GM21447 (cell line): ENCODE results near the gene AGAP1.

Experiments used
- ATAC-seq: cut with Tn5 transposase; IDR thresholded peaks from one replicate; pipeline ENCODE4 v1.9.1; 2021; ENCODE audit not compliant: unreplicated experiment

The AGAP1 gene

GRCh38 chr2:235703711-235704295 lies 210.0 kb downstream of the AGAP1 start:
- no peak for ATAC-seq

- no peak for ATAC-seq
Observed at GRCh38 chr2:235705296-235705695, 211.5 kb downstream of the AGAP1 start.

- no peak for ATAC-seq
Observed at GRCh38 chr2:235706506-235706905, 212.7 kb downstream of the AGAP1 start.

GRCh38 chr2:235707411-235708096 lies 213.7 kb downstream of the AGAP1 start:
- no peak for ATAC-seq

- ATAC-seq: no peak
Observed at GRCh38 chr2:235709124-235709813, 215.4 kb downstream of the AGAP1 start.

GRCh38 chr2:235709969-235710879 lies 216.4 kb downstream of the AGAP1 start:
- no peak for ATAC-seq

- ATAC-seq: no peak
Observed at GRCh38 chr2:235710933-235711332, 217.1 kb downstream of the AGAP1 start.

GRCh38 chr2:235711527-235711926 lies 217.7 kb downstream of the AGAP1 start:
- ATAC-seq: no peak

- ATAC-seq: no peak
Observed at GRCh38 chr2:235712176-235712575, 218.3 kb downstream of the AGAP1 start.

- no peak for ATAC-seq
Observed at GRCh38 chr2:235713189-235713588, 219.3 kb downstream of the AGAP1 start.

GRCh38 chr2:235715601-235716000 lies 221.8 kb downstream of the AGAP1 start:
- ATAC-seq: no peak

- no peak for ATAC-seq
Observed at GRCh38 chr2:235716875-235717496, 223.1 kb downstream of the AGAP1 start.

GRCh38 chr2:235719146-235719942 lies 225.5 kb downstream of the AGAP1 start:
- no peak for ATAC-seq

- no peak for ATAC-seq
Observed at GRCh38 chr2:235721625-235722024, 227.8 kb downstream of the AGAP1 start.

GRCh38 chr2:235722869-235723268 lies 229.0 kb downstream of the AGAP1 start:
- ATAC-seq: no peak

- no peak for ATAC-seq
Observed at GRCh38 chr2:235723371-235723770, 229.5 kb downstream of the AGAP1 start.

- no peak for ATAC-seq
Observed at GRCh38 chr2:235723811-235724465, 230.1 kb downstream of the AGAP1 start.

GRCh38 chr2:235725016-235725489 lies 231.2 kb downstream of the AGAP1 start:
- ATAC-seq: no peak

GRCh38 chr2:235725841-235726240 lies 232.0 kb downstream of the AGAP1 start:
- no peak for ATAC-seq
